ENCODE results near the gene NEMP2.
A peak's percentile ranks its signal among the peaks of the same experiment; 100 is the strongest.

NEMP2 gene

GRCh38 chr2:190477661-190478454 lies 56.7 kb downstream of the NEMP2 start:
- Histone ChIP-seq H2BK120ac (ENCODE audit: insufficient read depth, low read length, poor library complexity) (no peak overlapping the region), H3K9ac (ENCODE audit: low read length) (no peak overlapping the region), H2BK12ac (ENCODE audit: low read length) (no peak overlapping the region), H3K14ac (ENCODE audit: low read length) (no peak overlapping the region), H4K8ac (ENCODE audit: low read depth, low read length) (no peak overlapping the region), H2AK5ac (ENCODE audit: low read length) (no peak overlapping the region), H3K9me3 (ENCODE audit: insufficient read depth, low read depth, low read length) (no peaks in the 10 kb centered on the region), H3K18ac (ENCODE audit: low read length) (no peak overlapping the region), H3K4me3 (ENCODE audit: low read depth, low read length) (no peak overlapping the region), H3K27ac (ENCODE audit: low read depth, low read length) (no peak overlapping the region), H3K23ac (ENCODE audit: low read length) (no peak overlapping the region), H2BK5ac (ENCODE audit: low read depth, low read length, poor library complexity) (no peak overlapping the region), H2AFZ (ENCODE audit: insufficient read depth, low read length, poor library complexity) (no peak overlapping the region), H4K12ac (ENCODE audit: low read depth, low read length) (no peak overlapping the region), H3K79me2 (ENCODE audit: control insufficient read depth, insufficient read depth, low read length, poor library complexity) (no peaks in the 10 kb centered on the region), H3K27me3 (ENCODE audit: insufficient read depth, low read length) (no peaks in the 10 kb centered on the region), H3K79me1 (ENCODE audit: low read length) (no peaks in the 10 kb centered on the region), H3K4me1 (ENCODE audit: control insufficient read depth in 1 of 2, insufficient read depth in 2 of 2, low read length in 2 of 2) (no peaks in the 10 kb centered on the region), H4K91ac (ENCODE audit: low read depth, low read length) (no peak overlapping the region), H3K4me2 (ENCODE audit: low read length) (no peak overlapping the region), H3K36me3 (ENCODE audit: control insufficient read depth in 1 of 2, insufficient read depth in 2 of 2, low read length in 2 of 2) (no peaks in the 10 kb centered on the region), H3K4ac (ENCODE audit: low read depth, low read length) (no peak overlapping the region)
- WGBS (ENCODE audit: extremely low coverage, insufficient coverage, insufficient read length): no CpG with 5 or more reads among the region's 4 CpGs
- DNase-seq: no peak

- Histone ChIP-seq H3K14ac (ENCODE audit: low read length) (no peak overlapping the region), H3K4ac (ENCODE audit: low read depth, low read length) (no peak overlapping the region), H4K91ac (ENCODE audit: low read depth, low read length) (no peak overlapping the region), H3K36me3 (ENCODE audit: control insufficient read depth in 1 of 2, insufficient read depth in 2 of 2, low read length in 2 of 2) (peaks cover 3 to 4% of the 10 kb centered on the region in 2 experiments), H3K27me3 (ENCODE audit: insufficient read depth, low read length) (no peaks in the 10 kb centered on the region), H3K79me2 (ENCODE audit: control insufficient read depth, insufficient read depth, low read length, poor library complexity) (no peaks in the 10 kb centered on the region), H3K23ac (ENCODE audit: low read length) (no peak overlapping the region), H3K27ac (ENCODE audit: low read depth, low read length) (no peak overlapping the region), H2BK12ac (ENCODE audit: low read length) (no peak overlapping the region), H2AK5ac (ENCODE audit: low read length) (no peak overlapping the region), H3K4me3 (ENCODE audit: low read depth, low read length) (no peak overlapping the region), H4K8ac (ENCODE audit: low read depth, low read length) (no peak overlapping the region), H3K4me1 (ENCODE audit: control insufficient read depth in 1 of 2, insufficient read depth in 2 of 2, low read length in 2 of 2) (peaks cover 1 to 2% of the 10 kb centered on the region in 2 experiments), H2BK120ac (ENCODE audit: insufficient read depth, low read length, poor library complexity) (no peak overlapping the region), H3K9ac (ENCODE audit: low read length) (no peak overlapping the region), H3K18ac (ENCODE audit: low read length) (no peak overlapping the region), H3K4me2 (ENCODE audit: low read length) (no peak overlapping the region), H3K79me1 (ENCODE audit: low read length) (no peaks in the 10 kb centered on the region), H2BK5ac (ENCODE audit: low read depth, low read length, poor library complexity) (no peak overlapping the region), H2AFZ (ENCODE audit: insufficient read depth, low read length, poor library complexity) (no peak overlapping the region), H4K12ac (ENCODE audit: low read depth, low read length) (no peak overlapping the region), H3K9me3 (ENCODE audit: insufficient read depth, low read depth, low read length) (peaks cover 2% of the 10 kb centered on the region)
- DNase-seq: no peak
- WGBS (ENCODE audit: extremely low coverage, insufficient coverage, insufficient read length): no CpG with 5 or more reads among the region's 5 CpGs
These were observed 64.2 kb downstream of the NEMP2 start for GRCh38 chr2:190470256-190470826.

- Histone ChIP-seq H3K4me3 (ENCODE audit: low read depth, low read length) (no peak overlapping the region), H2AFZ (ENCODE audit: insufficient read depth, low read length, poor library complexity) (no peak overlapping the region), H3K27me3 (ENCODE audit: insufficient read depth, low read length) (no peaks in the 10 kb centered on the region), H2BK120ac (ENCODE audit: insufficient read depth, low read length, poor library complexity) (no peak overlapping the region), H3K4me2 (ENCODE audit: low read length) (no peak overlapping the region), H3K18ac (ENCODE audit: low read length) (no peak overlapping the region), H3K4ac (ENCODE audit: low read depth, low read length) (no peak overlapping the region), H2BK12ac (ENCODE audit: low read length) (no peak overlapping the region), H4K91ac (ENCODE audit: low read depth, low read length) (no peak overlapping the region), H3K79me2 (ENCODE audit: control insufficient read depth, insufficient read depth, low read length, poor library complexity) (no peaks in the 10 kb centered on the region), H4K8ac (ENCODE audit: low read depth, low read length) (no peak overlapping the region), H3K27ac (ENCODE audit: low read depth, low read length) (no peak overlapping the region), H3K9ac (ENCODE audit: low read length) (no peak overlapping the region), H3K14ac (ENCODE audit: low read length) (no peak overlapping the region), H3K79me1 (ENCODE audit: low read length) (no peaks in the 10 kb centered on the region), H3K4me1 (ENCODE audit: control insufficient read depth in 1 of 2, insufficient read depth in 2 of 2, low read length in 2 of 2) (peaks cover 1 to 2% of the 10 kb centered on the region in 2 experiments), H3K9me3 (ENCODE audit: insufficient read depth, low read depth, low read length) (peaks cover 2% of the 10 kb centered on the region), H3K23ac (ENCODE audit: low read length) (no peak overlapping the region), H3K36me3 (ENCODE audit: control insufficient read depth in 1 of 2, insufficient read depth in 2 of 2, low read length in 2 of 2) (peaks cover 3 to 4% of the 10 kb centered on the region in 2 experiments), H2AK5ac (ENCODE audit: low read length) (no peak overlapping the region), H2BK5ac (ENCODE audit: low read depth, low read length, poor library complexity) (no peak overlapping the region), H4K12ac (ENCODE audit: low read depth, low read length) (no peak overlapping the region)
- WGBS (ENCODE audit: extremely low coverage, insufficient coverage, insufficient read length): no CpG with 5 or more reads among the region's 2 CpGs
- peak in 1 of 2 donors; percentile 21 for DNase-seq
These were observed 64.8 kb downstream of the NEMP2 start for GRCh38 chr2:190469771-190470170.

GRCh38 chr2:190468814-190469569 lies 65.5 kb downstream of the NEMP2 start:
- Histone ChIP-seq H4K12ac (ENCODE audit: low read depth, low read length) (no peak overlapping the region), H3K4me3 (ENCODE audit: low read depth, low read length) (no peak overlapping the region), H3K4me1 (ENCODE audit: control insufficient read depth in 1 of 2, insufficient read depth in 2 of 2, low read length in 2 of 2) (peaks cover 1 to 2% of the 10 kb centered on the region in 2 experiments), H2BK120ac (ENCODE audit: insufficient read depth, low read length, poor library complexity) (no peak overlapping the region), H3K9ac (ENCODE audit: low read length) (no peak overlapping the region), H3K27me3 (ENCODE audit: insufficient read depth, low read length) (no peaks in the 10 kb centered on the region), H3K79me2 (ENCODE audit: control insufficient read depth, insufficient read depth, low read length, poor library complexity) (no peaks in the 10 kb centered on the region), H3K27ac (ENCODE audit: low read depth, low read length) (no peak overlapping the region), H2AK5ac (ENCODE audit: low read length) (no peak overlapping the region), H2BK5ac (ENCODE audit: low read depth, low read length, poor library complexity) (no peak overlapping the region), H2AFZ (ENCODE audit: insufficient read depth, low read length, poor library complexity) (no peak overlapping the region), H3K4ac (ENCODE audit: low read depth, low read length) (no peak overlapping the region), H3K4me2 (ENCODE audit: low read length) (no peak overlapping the region), H3K18ac (ENCODE audit: low read length) (no peak overlapping the region), H3K79me1 (ENCODE audit: low read length) (no peaks in the 10 kb centered on the region), H2BK12ac (ENCODE audit: low read length) (no peak overlapping the region), H3K23ac (ENCODE audit: low read length) (no peak overlapping the region), H3K36me3 (ENCODE audit: control insufficient read depth in 1 of 2, insufficient read depth in 2 of 2, low read length in 2 of 2) (peaks cover 3 to 4% of the 10 kb centered on the region in 2 experiments), H3K9me3 (ENCODE audit: insufficient read depth, low read depth, low read length) (peaks cover 2% of the 10 kb centered on the region), H3K14ac (ENCODE audit: low read length) (no peak overlapping the region), H4K91ac (ENCODE audit: low read depth, low read length) (no peak overlapping the region), H4K8ac (ENCODE audit: low read depth, low read length) (no peak overlapping the region)
- no peak for DNase-seq
- no CpG with 5 or more reads among the region's 4 CpGs for WGBS (ENCODE audit: extremely low coverage, insufficient coverage, insufficient read length)
